Measurements from ENCODE around the gene CYP51A1.

DNA sequence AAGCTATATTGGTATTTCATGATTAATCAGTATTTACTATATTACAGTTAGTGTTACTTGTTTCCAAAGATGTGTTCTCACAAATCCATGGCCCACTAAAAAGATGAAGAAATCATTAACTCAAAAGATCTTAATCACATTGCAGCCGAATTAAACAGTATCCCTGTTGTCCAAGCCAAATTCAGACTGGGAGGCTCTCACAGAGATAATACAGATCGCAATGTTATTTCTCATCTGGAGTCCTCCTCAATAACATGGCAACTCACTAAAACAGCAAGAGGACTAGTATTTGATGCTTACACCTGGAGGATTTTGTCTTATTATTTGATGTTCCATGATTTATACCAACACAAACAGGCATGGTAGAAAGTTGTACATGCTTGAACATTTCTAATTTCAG lies 23.4 kb downstream of the CYP51A1 start:
- TF ChIP-seq CTCF (conservative IDR thresholded peaks at IDR 0.05): no peak
- TF ChIP-seq EZH2 (IDR thresholded peaks at IDR 0.05; ENCODE audit: low read depth): no peak
